Measurements from ENCODE around the gene SIGLEC6. TPM values are rescaled to one million over a fixed set of nuclear protein-coding genes. Genes with fewer than 3 reads are reported as not detected.

The SIGLEC6 gene
- total RNA-seq, 1 donor from 2014 or later = 0.91 TPM

DNA sequence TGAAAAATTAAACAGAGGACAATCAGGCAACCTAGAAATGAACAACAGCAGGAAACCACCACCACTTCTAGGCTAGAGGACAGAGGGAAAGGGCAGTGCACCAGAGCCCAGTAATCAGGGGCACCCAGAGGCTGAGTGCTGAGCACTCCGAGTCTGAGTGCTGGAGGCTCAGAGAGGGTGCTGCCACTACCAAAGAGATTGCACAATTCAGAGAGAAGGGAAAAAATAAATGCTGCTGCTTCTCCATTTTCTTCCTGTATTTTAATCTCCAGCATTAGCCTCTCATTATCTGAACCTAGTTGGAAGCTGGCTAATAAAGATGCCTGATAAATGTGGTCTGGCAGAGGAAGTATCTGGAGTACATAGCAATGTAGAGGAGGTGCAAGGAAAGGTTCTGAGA lies 27.8 kb upstream of the SIGLEC6 start:
- peaks cover 9% of the 10 kb centered on the region for H3K27me3 Mint-ChIP-seq
- H3K36me3 Mint-ChIP-seq (ENCODE audit: low read depth) = no peaks in the 10 kb centered on the region
- no peak for DNase-seq
- H3K27ac Mint-ChIP-seq = no peak overlapping the region
- H3K4me3 Mint-ChIP-seq = no peak overlapping the region
- H3K9me3 Mint-ChIP-seq = peaks cover 12% of the 10 kb centered on the region
- H3K4me1 Mint-ChIP-seq = no peaks in the 10 kb centered on the region
- intact Hi-C loops (cut with micrococcal nuclease) = no loop called here

- no peak overlapping the region for H3K27ac Mint-ChIP-seq
- H3K27me3 Mint-ChIP-seq = peaks cover 18% of the 10 kb centered on the region
- no peak overlapping the region for H3K4me3 Mint-ChIP-seq
- H3K4me1 Mint-ChIP-seq = peaks cover 19% of the 10 kb centered on the region
- peaks cover 16% of the 10 kb centered on the region for H3K9me3 Mint-ChIP-seq
- peak; percentile 84 for DNase-seq
- intact Hi-C loops (cut with micrococcal nuclease) = no loop called here
- H3K36me3 Mint-ChIP-seq (ENCODE audit: low read depth) = no peaks in the 10 kb centered on the region
Measured at GRCh38 chr19:51552996-51553725, 21.7 kb upstream of the SIGLEC6 start.

DNA sequence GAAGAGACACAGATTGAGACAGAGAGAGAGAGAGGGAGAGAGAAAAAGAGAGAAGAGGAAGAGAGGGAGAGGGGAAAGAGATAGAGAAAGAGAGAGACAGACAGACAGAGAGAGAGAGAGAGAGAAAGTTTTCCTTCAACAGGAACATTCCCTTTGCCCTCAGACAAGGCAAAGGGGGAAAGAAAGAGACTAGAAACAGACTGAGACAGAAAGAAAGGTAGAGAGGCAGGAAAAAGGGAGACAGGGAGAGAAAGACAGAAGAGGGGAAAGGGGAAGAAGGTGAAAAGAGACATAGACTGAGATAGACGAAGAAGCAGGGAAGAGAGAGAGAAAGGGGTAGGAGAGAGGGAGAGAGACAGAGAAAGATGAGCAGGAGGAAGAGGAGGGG lies 21.1 kb upstream of the SIGLEC6 start:
- Mint-ChIP-seq H3K9me3 (peaks cover 16% of the 10 kb centered on the region), H3K27ac (no peak overlapping the region), H3K4me3 (no peak overlapping the region), H3K36me3 (ENCODE audit: low read depth) (no peaks in the 10 kb centered on the region), H3K4me1 (peaks cover 24% of the 10 kb centered on the region), H3K27me3 (peaks cover 23% of the 10 kb centered on the region)
- intact Hi-C loops (cut with micrococcal nuclease) = no loop called here
- no peak for DNase-seq

GRCh38 chr19:51551673-51552432 lies 20.4 kb upstream of the SIGLEC6 start:
- no peak for DNase-seq
- Mint-ChIP-seq H3K36me3 (ENCODE audit: low read depth) (no peaks in the 10 kb centered on the region), H3K27me3 (peaks cover 24% of the 10 kb centered on the region), H3K4me1 (peaks cover 31% of the 10 kb centered on the region), H3K4me3 (no peak overlapping the region), H3K9me3 (peaks cover 16% of the 10 kb centered on the region), H3K27ac (no peak overlapping the region)
- intact Hi-C loops (cut with micrococcal nuclease) = no loop called here

DNA sequence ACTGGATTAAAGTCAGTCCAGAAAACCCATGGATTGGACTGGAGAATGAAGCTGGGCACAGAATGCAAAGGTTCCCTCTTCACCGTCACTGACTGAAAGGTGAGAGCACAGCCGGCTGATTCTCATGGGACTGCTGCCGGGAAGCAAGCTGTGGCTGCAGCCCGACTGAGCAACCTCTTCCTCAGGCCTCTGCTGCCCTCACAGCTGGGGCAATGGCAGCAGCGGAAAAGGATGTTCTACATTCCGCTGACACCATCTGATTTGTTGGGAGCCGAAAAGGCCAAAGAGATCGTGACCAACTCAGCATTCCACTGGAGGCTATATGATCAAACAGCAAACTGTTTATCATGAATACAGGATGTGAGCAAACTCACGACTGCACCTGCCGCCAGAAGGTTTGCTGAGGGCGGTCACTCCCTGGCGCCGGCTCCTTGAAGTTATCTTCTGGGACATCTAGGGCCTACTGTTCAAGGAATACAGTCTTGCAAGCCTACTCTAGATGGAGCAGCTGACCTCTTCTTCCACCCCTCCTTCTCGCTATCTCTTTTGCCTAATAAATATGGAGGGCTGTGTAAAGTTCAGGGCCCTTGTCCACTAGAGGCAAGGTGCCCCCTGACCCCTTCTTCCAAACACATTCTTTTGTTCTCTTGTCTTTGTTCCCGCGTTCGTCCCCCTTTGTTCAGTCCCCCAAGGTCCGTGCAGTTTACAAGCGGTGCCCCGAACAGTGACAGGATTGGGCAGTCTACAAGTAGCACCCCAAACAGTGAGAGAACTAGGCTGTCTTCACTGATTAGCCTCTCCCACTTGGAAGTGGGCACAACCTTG lies 19.6 kb upstream of the SIGLEC6 start:
- peaks cover 37% of the 10 kb centered on the region for H3K4me1 Mint-ChIP-seq
- no peak overlapping the region for H3K4me3 Mint-ChIP-seq
- no peak overlapping the region for H3K27ac Mint-ChIP-seq
- peak; percentile 45 for DNase-seq
- intact Hi-C loops (cut with micrococcal nuclease) = no loop called here
- no peaks in the 10 kb centered on the region for H3K36me3 Mint-ChIP-seq (ENCODE audit: low read depth)
- H3K27me3 Mint-ChIP-seq = peaks cover 27% of the 10 kb centered on the region
- H3K9me3 Mint-ChIP-seq = peaks cover 16% of the 10 kb centered on the region

- H3K4me3 Mint-ChIP-seq = no peak overlapping the region
Measured at GRCh38 chr19:51549533-51550324, 18.3 kb upstream of the SIGLEC6 start.

GRCh38 chr19:51548891-51549305 lies 17.4 kb upstream of the SIGLEC6 start:
- no peak overlapping the region for H3K27ac Mint-ChIP-seq
- no peak overlapping the region for H3K4me3 Mint-ChIP-seq
- DNase-seq = no peak
- H3K9me3 Mint-ChIP-seq = peaks cover 3% of the 10 kb centered on the region
- H3K36me3 Mint-ChIP-seq (ENCODE audit: low read depth) = no peaks in the 10 kb centered on the region
- H3K27me3 Mint-ChIP-seq = peaks cover 26% of the 10 kb centered on the region
- intact Hi-C loops (cut with micrococcal nuclease) = no loop called here
- H3K4me1 Mint-ChIP-seq = peaks cover 37% of the 10 kb centered on the region

More at GRCh38 chr19:51549533-51550324, 18.3 kb upstream of the SIGLEC6 start:
- H3K9me3 Mint-ChIP-seq = peaks cover 9% of the 10 kb centered on the region
- H3K27ac Mint-ChIP-seq = no peak overlapping the region
- no peaks in the 10 kb centered on the region for H3K36me3 Mint-ChIP-seq (ENCODE audit: low read depth)
- peaks cover 29% of the 10 kb centered on the region for H3K27me3 Mint-ChIP-seq
- intact Hi-C loops (cut with micrococcal nuclease) = no loop called here
- DNase-seq = peak; percentile 35
- H3K4me1 Mint-ChIP-seq = peaks cover 37% of the 10 kb centered on the region

GRCh38 chr19:51548213-51548651 lies 16.8 kb upstream of the SIGLEC6 start:
- H3K4me1 Mint-ChIP-seq = peaks cover 37% of the 10 kb centered on the region
- H3K9me3 Mint-ChIP-seq = peaks cover 3% of the 10 kb centered on the region
- H3K36me3 Mint-ChIP-seq (ENCODE audit: low read depth) = no peaks in the 10 kb centered on the region
- peaks cover 25% of the 10 kb centered on the region for H3K27me3 Mint-ChIP-seq
- DNase-seq = peak; percentile 27
- intact Hi-C loops (cut with micrococcal nuclease) = no loop called here
- H3K4me3 Mint-ChIP-seq = no peak overlapping the region
- H3K27ac Mint-ChIP-seq = peak overlapping the region; percentile 55

- no peaks in the 10 kb centered on the region for H3K36me3 Mint-ChIP-seq (ENCODE audit: low read depth)
- intact Hi-C loops (cut with micrococcal nuclease) = no loop called here
- H3K4me3 Mint-ChIP-seq = peak overlapping the region; percentile 23
- peaks cover 23% of the 10 kb centered on the region for H3K27me3 Mint-ChIP-seq
- peak overlapping the region; percentile 55 for H3K27ac Mint-ChIP-seq
- H3K9me3 Mint-ChIP-seq = peaks cover 2% of the 10 kb centered on the region
- H3K4me1 Mint-ChIP-seq = peaks cover 36% of the 10 kb centered on the region
- peak; percentile 65 for DNase-seq
Measured at GRCh38 chr19:51547397-51548212, 16.1 kb upstream of the SIGLEC6 start.

DNA sequence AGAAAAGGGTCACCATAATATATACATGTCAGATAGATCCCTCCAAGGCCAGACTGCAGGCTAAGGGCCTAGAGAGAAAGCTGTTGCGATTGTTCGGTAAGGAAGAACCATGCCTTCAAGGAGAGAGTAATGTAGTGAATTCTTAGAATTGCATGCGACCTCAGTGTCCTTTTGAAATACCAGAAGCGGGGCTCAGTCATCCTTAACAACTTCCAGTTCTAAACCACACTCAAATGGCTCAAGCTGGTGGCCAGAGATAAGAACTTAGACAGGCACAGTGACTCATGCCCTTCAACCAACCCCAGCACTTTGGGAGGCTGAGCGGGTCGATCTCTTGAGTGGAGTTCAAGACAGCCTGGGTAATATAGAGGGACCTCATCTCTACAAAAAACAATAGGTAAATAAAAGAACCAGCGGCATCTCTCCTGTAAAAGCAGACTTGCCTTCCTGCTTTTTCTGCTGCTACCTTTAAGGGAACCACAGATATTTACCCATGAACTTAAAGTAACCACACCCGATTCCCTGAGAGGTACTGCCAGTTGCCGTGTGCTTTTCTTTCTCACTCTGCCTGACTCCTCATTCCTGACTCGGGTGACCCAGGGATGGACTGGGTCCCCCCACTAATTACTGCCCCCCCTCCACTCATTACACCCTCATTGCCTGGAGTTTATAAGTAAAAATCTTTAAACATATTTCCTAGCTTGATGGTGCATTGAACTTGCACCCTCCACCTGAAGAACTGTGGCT lies 15.4 kb upstream of the SIGLEC6 start:
- Mint-ChIP-seq H3K9me3 (no peaks in the 10 kb centered on the region), H3K4me3 (peak overlapping the region; percentile 0), H3K27ac (peak overlapping the region; percentile 12), H3K36me3 (ENCODE audit: low read depth) (no peaks in the 10 kb centered on the region), H3K27me3 (peaks cover 25% of the 10 kb centered on the region), H3K4me1 (peaks cover 29% of the 10 kb centered on the region)
- intact Hi-C loops (cut with micrococcal nuclease) = no loop called here
- DNase-seq = peak; percentile 63

GRCh38 chr19:51546107-51546649 lies 14.7 kb upstream of the SIGLEC6 start:
- H3K27ac Mint-ChIP-seq = no peak overlapping the region
- H3K4me1 Mint-ChIP-seq = peaks cover 23% of the 10 kb centered on the region
- no peaks in the 10 kb centered on the region for H3K36me3 Mint-ChIP-seq (ENCODE audit: low read depth)
- peak; percentile 51 for DNase-seq
- no peak overlapping the region for H3K4me3 Mint-ChIP-seq
- intact Hi-C loops (cut with micrococcal nuclease) = no loop called here
- H3K27me3 Mint-ChIP-seq = peaks cover 27% of the 10 kb centered on the region
- H3K9me3 Mint-ChIP-seq = no peaks in the 10 kb centered on the region

- peaks cover 21% of the 10 kb centered on the region for H3K4me1 Mint-ChIP-seq
- peaks cover 32% of the 10 kb centered on the region for H3K27me3 Mint-ChIP-seq
- peak; percentile 36 for DNase-seq
- no peaks in the 10 kb centered on the region for H3K36me3 Mint-ChIP-seq (ENCODE audit: low read depth)
- intact Hi-C loops (cut with micrococcal nuclease) = no loop called here
- no peak overlapping the region for H3K27ac Mint-ChIP-seq
- H3K4me3 Mint-ChIP-seq = no peak overlapping the region
- H3K9me3 Mint-ChIP-seq = no peaks in the 10 kb centered on the region
Measured at GRCh38 chr19:51544038-51544437, 12.6 kb upstream of the SIGLEC6 start.
